Measurements from ENCODE around the gene HMGN1.

- no peak for TF ChIP-seq MXI1 (IDR thresholded peaks at IDR 0.05; ENCODE audit: low read depth, low read length)
- TF ChIP-seq JUND (IDR thresholded peaks at IDR 0.05) = no peak
- no peak for TF ChIP-seq YY1 (IDR thresholded peaks at IDR 0.05; ENCODE audit: low read depth)
- TF ChIP-seq CTCF (IDR thresholded peaks at IDR 0.05) = no peak
- TF ChIP-seq PBX3 (IDR thresholded peaks at IDR 0.05) = no peak
- TF ChIP-seq SMC3 (IDR thresholded peaks at IDR 0.05; ENCODE audit: low read depth, low read length) = no peak
- no peak for TF ChIP-seq TAF1 (IDR thresholded peaks at IDR 0.05; ENCODE audit: borderline replicate concordance, low read depth, low read length)
These were observed 4.0 kb downstream of the HMGN1 start for GRCh38 chr21:39344848-39345247.

Data from SK-N-SH (cell line).